HEK293T (cell line): Measurements from ENCODE around the gene ZFP92.

Experiments used
- ARNT ChIP-seq: fragments of 450-650 bp; IDR thresholded peaks from 2 replicates; pipeline ENCODE4 v1.6.1; 2017; ENCODE audit warnings: mild to moderate bottlenecking
- BHLHE40 ChIP-seq: fragments of 450-650 bp; IDR thresholded peaks from 2 replicates; pipeline ENCODE4 v1.6.1; 2016; ENCODE audit warnings: mild to moderate bottlenecking, moderate library complexity, borderline replicate concordance
- CTBP1 ChIP-seq: fragments of 450-650 bp; IDR thresholded peaks from 2 replicates; pipeline ENCODE4 v1.6.1; 2016; ENCODE audit warnings: borderline replicate concordance
- ELF4 ChIP-seq: fragments of 450-650 bp; IDR thresholded peaks from 2 replicates; pipeline ENCODE4 v1.6.1; 2017; ENCODE audit warnings: antibody characterized with exemption
- FOXA1 ChIP-seq: fragments of 450-650 bp; IDR thresholded peaks from 2 replicates; pipeline ENCODE4 v1.6.1; 2016; ENCODE audit warnings: mild to moderate bottlenecking
- FOXK2 ChIP-seq: fragments of 450-650 bp; IDR thresholded peaks from 2 replicates; pipeline ENCODE4 v1.6.1; 2016; ENCODE audit warnings: mild to moderate bottlenecking
- FOXM1 ChIP-seq: fragments of 450-650 bp; IDR thresholded peaks from 2 replicates; pipeline ENCODE4 v1.6.1; 2017; ENCODE audit warnings: mild to moderate bottlenecking, borderline replicate concordance
- HDGF ChIP-seq: fragments of 450-650 bp; IDR thresholded peaks from 2 replicates; pipeline ENCODE4 v1.6.1; 2017; ENCODE audit warnings: antibody characterized with exemption, borderline replicate concordance
- L3MBTL2 ChIP-seq: fragments of 450-650 bp; conservative IDR thresholded peaks from 2 replicates; pipeline ENCODE4 v1.6.1; 2016; ENCODE audit warnings: mild to moderate bottlenecking
- NFRKB ChIP-seq: fragments of 450-650 bp; IDR thresholded peaks from 2 replicates; pipeline ENCODE4 v1.6.1; 2016; ENCODE audit warnings: mild to moderate bottlenecking, moderate library complexity
- SP1 ChIP-seq: fragments of 450-650 bp; IDR thresholded peaks from 2 replicates; pipeline ENCODE4 v1.6.1; 2017
- SUZ12 ChIP-seq: fragments of 450-650 bp; IDR thresholded peaks from 2 replicates; pipeline ENCODE4 v1.6.1; 2016; ENCODE audit warnings: mild to moderate bottlenecking
- ZNF384 ChIP-seq: fragments of 450-650 bp; IDR thresholded peaks from 2 replicates; pipeline ENCODE4 v1.6.1; 2016
- TF ChIP-seq, protein P1 (sequence below): fragments of 450-650 bp; IDR thresholded peaks from 2 replicates; pipeline ENCODE4 v1.6.1; 2016

DNA sequence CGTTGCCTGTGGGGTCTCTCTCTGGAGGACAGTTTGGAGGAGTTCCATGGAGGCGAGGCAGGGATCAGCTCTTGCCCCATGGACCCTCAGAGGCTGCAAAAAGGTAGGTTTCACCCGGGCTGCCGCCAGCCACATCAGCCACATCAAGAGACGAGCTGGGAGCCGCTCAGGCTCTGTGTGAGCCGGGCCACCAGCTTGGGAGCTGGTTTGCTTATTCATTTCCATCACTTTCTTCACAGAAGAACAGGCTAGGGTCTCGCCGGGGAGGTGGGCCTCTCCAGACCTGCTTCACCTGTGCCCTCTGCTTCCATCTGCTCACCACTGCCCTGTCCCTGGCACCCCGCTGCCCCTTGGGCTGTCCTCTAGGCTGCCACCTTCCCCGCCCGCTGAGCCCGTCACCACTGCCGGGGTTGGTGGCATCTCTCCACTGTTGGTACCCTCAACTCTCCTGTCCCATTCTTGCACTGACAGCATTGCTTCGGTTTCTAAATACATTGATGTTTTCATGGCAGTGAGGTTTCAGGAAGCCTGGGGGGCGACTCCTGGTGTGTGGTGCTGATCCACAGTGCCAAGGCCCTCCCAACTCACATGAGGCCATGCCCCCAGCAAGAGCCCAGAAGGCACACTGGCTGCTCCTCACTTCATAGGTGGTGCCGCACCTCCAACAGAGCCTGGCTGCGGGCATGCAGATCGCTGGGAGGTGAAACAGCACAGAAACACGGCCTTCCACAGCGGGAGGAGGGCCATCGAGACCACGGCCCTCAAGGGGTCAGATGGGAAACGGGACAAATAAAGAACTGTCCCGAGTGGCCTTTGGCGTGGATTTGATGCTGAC is 39.1 kb downstream of the ZFP92 start:
- TF ChIP-seq NFRKB, result no peak
- no peak for TF ChIP-seq ARNT
- no peak for TF ChIP-seq SP1
- no peak for TF ChIP-seq BHLHE40
- TF ChIP-seq FOXK2, result no peak
- TF ChIP-seq ELF4, result no peak
- TF ChIP-seq HDGF, result no peak
- no peak for TF ChIP-seq ZNF384
- no peak for TF ChIP-seq FOXM1
- no peak for TF ChIP-seq SUZ12
- no peak for TF ChIP-seq FOXA1
- TF ChIP-seq, protein P1, sequence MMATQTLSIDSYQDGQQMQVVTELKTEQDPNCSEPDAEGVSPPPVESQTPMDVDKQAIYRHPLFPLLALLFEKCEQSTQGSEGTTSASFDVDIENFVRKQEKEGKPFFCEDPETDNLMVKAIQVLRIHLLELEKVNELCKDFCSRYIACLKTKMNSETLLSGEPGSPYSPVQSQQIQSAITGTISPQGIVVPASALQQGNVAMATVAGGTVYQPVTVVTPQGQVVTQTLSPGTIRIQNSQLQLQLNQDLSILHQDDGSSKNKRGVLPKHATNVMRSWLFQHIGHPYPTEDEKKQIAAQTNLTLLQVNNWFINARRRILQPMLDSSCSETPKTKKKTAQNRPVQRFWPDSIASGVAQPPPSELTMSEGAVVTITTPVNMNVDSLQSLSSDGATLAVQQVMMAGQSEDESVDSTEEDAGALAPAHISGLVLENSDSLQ, result no peak
- TF ChIP-seq CTBP1, result no peak
- TF ChIP-seq L3MBTL2, result no peak
